Liver (tissue), 9 donors: ENCODE data around the gene COL20A1. TPM values are rescaled to one million over a fixed set of nuclear protein-coding genes. Genes with fewer than 3 reads are reported as not detected.

Source experiments
- DNase-seq: peaks from one replicate; pipeline ENCODE4 v3.0.0-alpha.2; 2017; ENCODE audit warnings: low spot score
- H3K27ac ChIP-seq, 2 donors: one replicate each; pipeline ENCODE4 v1.7.0; 2013; ENCODE audit warnings: inconsistent platforms in 2 of 2, low read length in 2 of 2, control low read depth in 1 of 2, low read depth in 1 of 2, mild to moderate bottlenecking in 1 of 2
- H3K27me3 ChIP-seq, 4 donors: one replicate each; pipeline versions ENCODE4 v1.6.1 to v1.7.0; 2013; ENCODE audit warnings: low read length in 3 of 4, inconsistent platforms in 1 of 4, mild to moderate bottlenecking in 1 of 4, moderate library complexity in 1 of 4; ENCODE audit not compliant: control insufficient read depth in 4 of 4, insufficient read depth in 4 of 4
- H3K36me3 ChIP-seq, 4 donors: one replicate each; pipeline versions ENCODE4 v1.6.1 to v1.7.0; 2013; ENCODE audit warnings: low read length in 3 of 4, mild to moderate bottlenecking in 3 of 4, low read depth in 1 of 4, moderate library complexity in 1 of 4; ENCODE audit not compliant: control insufficient read depth in 4 of 4, insufficient read depth in 3 of 4
- H3K4me1 ChIP-seq, 4 donors: one replicate each; pipeline versions ENCODE4 v1.6.1 to v1.7.0; 2013; ENCODE audit warnings: low read length in 3 of 4, mild to moderate bottlenecking in 3 of 4, moderate library complexity in 1 of 4; ENCODE audit not compliant: control insufficient read depth in 4 of 4, insufficient read depth in 4 of 4
- H3K4me3 ChIP-seq, 3 donors: one replicate each; pipeline versions ENCODE4 v1.6.1 to v1.7.0; 2013; ENCODE audit warnings: low read length in 3 of 3, control low read depth in 1 of 3, low read depth in 1 of 3, mild to moderate bottlenecking in 1 of 3
- H3K9ac ChIP-seq, 2 donors: one replicate each; pipeline ENCODE4 v1.7.0; 2013; ENCODE audit warnings: low read length in 2 of 2, mild to moderate bottlenecking in 2 of 2, moderate library complexity in 2 of 2, control low read depth in 1 of 2, low read depth in 1 of 2
- H3K9me3 ChIP-seq, 4 donors: one replicate each; pipeline versions ENCODE4 v1.6.1 to v1.7.0; 2013; ENCODE audit warnings: low read length in 3 of 4; ENCODE audit not compliant: control insufficient read depth in 4 of 4
- ATF3 ChIP-seq: IDR thresholded peaks from 2 replicates; pipeline ENCODE4 v1.6.1; 2016; ENCODE audit warnings: antibody characterized with exemption
- CTCF ChIP-seq: fragments of 150-350 bp; IDR thresholded peaks from 2 replicates; pipeline ENCODE4 v1.5.1; 2017; ENCODE audit warnings: improper control_type of control experiment, low read depth, low read length; ENCODE audit not compliant: missing input control
- EGR1 ChIP-seq, 2 donors: IDR thresholded peaks; 2 replicates each; pipeline ENCODE4 v1.6.1; 2016 to 2018; ENCODE audit warnings: antibody characterized with exemption in 2 of 2, low read depth in 2 of 2
- FOXA1 ChIP-seq: IDR thresholded peaks from 2 replicates; pipeline ENCODE4 v1.6.1; 2016; ENCODE audit warnings: antibody characterized with exemption
- FOXA2 ChIP-seq: IDR thresholded peaks from 2 replicates; pipeline ENCODE4 v1.6.1; 2016; ENCODE audit warnings: antibody characterized with exemption
- GABPA ChIP-seq, 2 donors: IDR thresholded peaks in 1 of 2; conservative IDR thresholded peaks in 1 of 2; 2 replicates each; pipeline ENCODE4 v1.6.1; 2016; ENCODE audit warnings: antibody characterized with exemption in 2 of 2, mild to moderate bottlenecking in 1 of 2, moderate library complexity in 1 of 2
- HNF4A ChIP-seq, 2 donors: conservative IDR thresholded peaks; 2 replicates each; pipeline ENCODE4 v1.6.1; 2016; ENCODE audit warnings: antibody characterized with exemption in 2 of 2, mild to moderate bottlenecking in 2 of 2
- HNF4G ChIP-seq: IDR thresholded peaks from 2 replicates; pipeline ENCODE4 v1.6.1; 2016; ENCODE audit warnings: antibody characterized with exemption
- JUND ChIP-seq, 2 donors: IDR thresholded peaks; 2 replicates each; pipeline ENCODE4 v1.6.1; 2016; ENCODE audit warnings: antibody characterized with exemption in 2 of 2
- MAX ChIP-seq: IDR thresholded peaks from 2 replicates; pipeline ENCODE4 v1.6.1; 2016; ENCODE audit warnings: antibody characterized with exemption
- NR2F2 ChIP-seq: IDR thresholded peaks from 2 replicates; pipeline ENCODE4 v1.6.1; 2016; ENCODE audit warnings: antibody characterized with exemption
- RAD21 ChIP-seq, 2 donors: IDR thresholded peaks; 2 replicates each; pipeline ENCODE4 v1.6.1; 2016; ENCODE audit warnings: antibody characterized with exemption in 2 of 2, mild to moderate bottlenecking in 2 of 2
- RXRA ChIP-seq, 2 donors: IDR thresholded peaks; 2 replicates each; pipeline ENCODE4 v1.6.1; 2017 to 2018; ENCODE audit warnings: antibody characterized with exemption in 2 of 2, mild to moderate bottlenecking in 1 of 2
- SP1 ChIP-seq: IDR thresholded peaks from 2 replicates; pipeline ENCODE4 v1.6.1; 2018; ENCODE audit warnings: antibody characterized with exemption, mild to moderate bottlenecking
- TAF1 ChIP-seq: conservative IDR thresholded peaks from 2 replicates; pipeline ENCODE4 v1.6.1; 2016; ENCODE audit warnings: antibody characterized with exemption, mild to moderate bottlenecking
- YY1 ChIP-seq: IDR thresholded peaks from 2 replicates; pipeline ENCODE4 v1.6.1; 2016; ENCODE audit warnings: antibody characterized with exemption, mild to moderate bottlenecking
- ZBTB33 ChIP-seq: IDR thresholded peaks from 2 replicates; pipeline ENCODE4 v1.6.1; 2016; ENCODE audit warnings: antibody characterized with exemption
- WGBS: extraction: QIAGEN DNeasy Blood & Tissue Kit; methylation state at CpG from one replicate; pipeline ENCODE4 v1.1.7; 2013; 5-methylcytosine and 5-hydroxymethylcytosine counted together
- polyA plus RNA-seq, 2 donors: library from polyadenylated mRNA; stranded (reverse) in 1 of 2; unstranded in 1 of 2; fragments of 200-250 nt in 1 of 2; fragments of >200 nt in 1 of 2; fragmentation: Nextera tagmentation in 1 of 2; extraction: Ambion mirVana in 1 of 2; gene quantifications; one replicate each; pipeline versions ENCODE4 v1.2.1 to v1.2.3, GENCODE V29; 2013 to 2015
- total RNA-seq, 2 donors: library from RNA; depleted of rRNA; stranded (reverse); fragments of >200 nt; gene quantifications; one replicate each; pipeline ENCODE4 v1.2.3, GENCODE V29; 2014
- TF ChIP-seq, protein P1 (sequence below): IDR thresholded peaks from 2 replicates; pipeline ENCODE4 v1.6.1; 2016; ENCODE audit warnings: antibody characterized with exemption, mild to moderate bottlenecking
- donor health status: healthy.
- donor health status: healthy.
- donor health status: healthy.
- donor health status: healthy.
- donor health status: healthy.

COL20A1 gene
- total and polyA plus RNA-seq, 4 donors, result not detected

GRCh38 chr20:63255931-63256704 lies 36.9 kb upstream of the COL20A1 start:
- Histone ChIP-seq H3K9ac (no peak overlapping the region), H3K36me3 (no peaks in the 10 kb centered on the region), H3K4me1 (peaks cover 0 to 12% (median 2%) of the 10 kb centered on the region in 4 donors), H3K9me3 (no peaks in the 10 kb centered on the region), H3K27me3 (peaks cover 0 to 13% (median 6%) of the 10 kb centered on the region in 4 donors), H3K4me3 (no peak overlapping the region), H3K27ac (no peak overlapping the region)
- WGBS, result 54% methylated on average over 31 of the region's 31 CpGs
- TF ChIP-seq CTCF, result no peak
- no peak for TF ChIP-seq RXRA (IDR thresholded peaks at IDR 0.05)
- TF ChIP-seq TAF1, result no peak
- no peak for TF ChIP-seq ATF3
- no peak for TF ChIP-seq EGR1 (IDR thresholded peaks at IDR 0.05; ENCODE audit: low read depth in 2 of 2)
- no peak for TF ChIP-seq JUND (IDR thresholded peaks at IDR 0.05)
- no peak for TF ChIP-seq FOXA2
- TF ChIP-seq YY1, result no peak
- TF ChIP-seq FOXA1, result no peak
- no peak for TF ChIP-seq SP1
- no peak for TF ChIP-seq GABPA (IDR thresholded peaks at IDR 0.05 in 1 of 2, conservative IDR thresholded peaks at IDR 0.05 in 1 of 2)
- TF ChIP-seq, protein P1, sequence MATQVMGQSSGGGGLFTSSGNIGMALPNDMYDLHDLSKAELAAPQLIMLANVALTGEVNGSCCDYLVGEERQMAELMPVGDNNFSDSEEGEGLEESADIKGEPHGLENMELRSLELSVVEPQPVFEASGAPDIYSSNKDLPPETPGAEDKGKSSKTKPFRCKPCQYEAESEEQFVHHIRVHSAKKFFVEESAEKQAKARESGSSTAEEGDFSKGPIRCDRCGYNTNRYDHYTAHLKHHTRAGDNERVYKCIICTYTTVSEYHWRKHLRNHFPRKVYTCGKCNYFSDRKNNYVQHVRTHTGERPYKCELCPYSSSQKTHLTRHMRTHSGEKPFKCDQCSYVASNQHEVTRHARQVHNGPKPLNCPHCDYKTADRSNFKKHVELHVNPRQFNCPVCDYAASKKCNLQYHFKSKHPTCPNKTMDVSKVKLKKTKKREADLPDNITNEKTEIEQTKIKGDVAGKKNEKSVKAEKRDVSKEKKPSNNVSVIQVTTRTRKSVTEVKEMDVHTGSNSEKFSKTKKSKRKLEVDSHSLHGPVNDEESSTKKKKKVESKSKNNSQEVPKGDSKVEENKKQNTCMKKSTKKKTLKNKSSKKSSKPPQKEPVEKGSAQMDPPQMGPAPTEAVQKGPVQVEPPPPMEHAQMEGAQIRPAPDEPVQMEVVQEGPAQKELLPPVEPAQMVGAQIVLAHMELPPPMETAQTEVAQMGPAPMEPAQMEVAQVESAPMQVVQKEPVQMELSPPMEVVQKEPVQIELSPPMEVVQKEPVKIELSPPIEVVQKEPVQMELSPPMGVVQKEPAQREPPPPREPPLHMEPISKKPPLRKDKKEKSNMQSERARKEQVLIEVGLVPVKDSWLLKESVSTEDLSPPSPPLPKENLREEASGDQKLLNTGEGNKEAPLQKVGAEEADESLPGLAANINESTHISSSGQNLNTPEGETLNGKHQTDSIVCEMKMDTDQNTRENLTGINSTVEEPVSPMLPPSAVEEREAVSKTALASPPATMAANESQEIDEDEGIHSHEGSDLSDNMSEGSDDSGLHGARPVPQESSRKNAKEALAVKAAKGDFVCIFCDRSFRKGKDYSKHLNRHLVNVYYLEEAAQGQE, result no peak
- DNase-seq, result no peak

DNA sequence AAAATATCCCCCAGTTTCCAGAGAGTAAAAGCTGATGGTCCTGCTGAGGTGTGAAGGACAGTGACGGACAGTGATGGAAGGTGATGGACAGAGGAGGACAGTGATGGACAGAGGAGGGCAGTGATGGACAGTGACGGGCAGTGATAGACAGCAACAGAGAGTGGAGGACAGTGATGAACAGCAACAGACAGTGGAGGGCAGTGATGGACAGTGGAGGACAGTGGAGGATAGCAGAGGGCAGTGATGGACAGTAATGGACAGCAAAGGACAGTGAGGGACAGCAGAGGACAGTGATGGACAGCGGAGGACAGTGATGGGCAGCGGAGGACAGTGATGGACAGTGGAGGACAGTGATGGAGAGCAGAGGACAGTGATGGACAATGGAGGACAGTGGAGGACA lies 36.0 kb upstream of the COL20A1 start:
- peaks cover 0 to 13% (median 7%) of the 10 kb centered on the region in 4 donors for H3K27me3 ChIP-seq
- 84% methylated on average over 4 of the region's 4 CpGs for WGBS

More for the DNA sequence above, 36.0 kb upstream of the COL20A1 start:
- Histone ChIP-seq H3K4me3 (no peak overlapping the region), H3K27ac (no peak overlapping the region), H3K9me3 (no peaks in the 10 kb centered on the region), H3K9ac (no peak overlapping the region), H3K36me3 (no peaks in the 10 kb centered on the region), H3K4me1 (peaks cover 0 to 12% (median 2%) of the 10 kb centered on the region in 4 donors)
- DNase-seq, result no peak
- TF ChIP-seq HNF4A (conservative IDR thresholded peaks at IDR 0.05), result no peak
- TF ChIP-seq GABPA (IDR thresholded peaks at IDR 0.05 in 1 of 2, conservative IDR thresholded peaks at IDR 0.05 in 1 of 2), result no peak
- TF ChIP-seq ATF3, result no peak
- no peak for TF ChIP-seq FOXA1
- TF ChIP-seq RXRA (IDR thresholded peaks at IDR 0.05), result no peak
- TF ChIP-seq, protein P1, result no peak
- TF ChIP-seq ZBTB33, result no peak
- TF ChIP-seq MAX, result no peak
- no peak for TF ChIP-seq EGR1 (IDR thresholded peaks at IDR 0.05; ENCODE audit: low read depth in 2 of 2)
- no peak for TF ChIP-seq JUND (IDR thresholded peaks at IDR 0.05)
- TF ChIP-seq HNF4G, result no peak
- no peak for TF ChIP-seq NR2F2
- no peak for TF ChIP-seq FOXA2
- no peak for TF ChIP-seq RAD21 (IDR thresholded peaks at IDR 0.05)
